Measurements from ENCODE around the gene PALD1. TPM values are rescaled to one million over a fixed set of nuclear protein-coding genes. Genes with fewer than 3 reads are reported as not detected.

The PALD1 gene
- total and polyA plus RNA-seq, 8 donors: 10.1 to 34.5 (median 24.1) TPM

- Histone ChIP-seq H3K36me3 (no peaks in the 10 kb centered on the region), H3K4me1 (peaks cover 25 to 27% of the 10 kb centered on the region in 2 donors), H3K9me3 (no peaks in the 10 kb centered on the region), H3K27me3 (no peaks in the 10 kb centered on the region), H3K4me3 (no peak overlapping the region), H3K27ac (no peak overlapping the region)
- no peak for DNase-seq
- TF ChIP-seq CTCF (IDR thresholded peaks at IDR 0.05): no peak
- intact Hi-C loops (cut with DNase I): no loop called here
- ATAC-seq: no peak
Observed at GRCh38 chr10:70588859-70589570, 110.4 kb downstream of the PALD1 start.

- ATAC-seq (no peak), DNase-seq (peak in 2 of 4 donors; percentile 83 to 94)
- no peaks in the 10 kb centered on the region for H3K27me3 ChIP-seq
- H3K27ac ChIP-seq: no peak overlapping the region
- no peaks in the 10 kb centered on the region for H3K9me3 ChIP-seq
- no peak for TF ChIP-seq CTCF (IDR thresholded peaks at IDR 0.05)
- H3K4me1 ChIP-seq: peaks cover 16 to 17% of the 10 kb centered on the region in 2 donors
- intact Hi-C loops (cut with DNase I): no loop called here
- H3K4me3 ChIP-seq: no peak overlapping the region
- H3K36me3 ChIP-seq: no peaks in the 10 kb centered on the region
Observed at GRCh38 chr10:70589762-70590654, 111.4 kb downstream of the PALD1 start.

- Histone ChIP-seq H3K36me3 (no peaks in the 10 kb centered on the region), H3K4me3 (no peak overlapping the region), H3K27me3 (no peaks in the 10 kb centered on the region), H3K9me3 (no peaks in the 10 kb centered on the region), H3K4me1 (peaks cover 8 to 17% of the 10 kb centered on the region in 2 donors), H3K27ac (no peak overlapping the region)
- intact Hi-C loops (cut with DNase I): no loop called here
- ATAC-seq (no peak), DNase-seq (no peak)
- TF ChIP-seq CTCF (IDR thresholded peaks at IDR 0.05): no peak
Observed at GRCh38 chr10:70590655-70591416, 112.3 kb downstream of the PALD1 start.

- Histone ChIP-seq H3K9me3 (no peaks in the 10 kb centered on the region), H3K36me3 (no peaks in the 10 kb centered on the region), H3K4me3 (no peak overlapping the region), H3K4me1 (peaks cover 16 to 17% of the 10 kb centered on the region in 2 donors), H3K27ac (no peak overlapping the region), H3K27me3 (no peaks in the 10 kb centered on the region)
- no peak for TF ChIP-seq CTCF (IDR thresholded peaks at IDR 0.05)
- intact Hi-C loops (cut with DNase I): no loop called here
- ATAC-seq (no peak), DNase-seq (no peak)
Observed at GRCh38 chr10:70592186-70592735, 113.7 kb downstream of the PALD1 start.

Data from left lung (tissue), 10 donors.